Measurements from ENCODE around the gene AKAP13.

Gene AKAP13

GRCh38 chr15:85570336-85570735 is 189.9 kb downstream of the AKAP13 start (continued):
- TF ChIP-seq GLI4 (tag by site-specific recombination; IDR thresholded peaks at IDR 0.05), result no peak

GRCh38 chr15:85571780-85572179 is 191.4 kb downstream of the AKAP13 start:
- TF ChIP-seq PRDM1 (tag by site-specific recombination; IDR thresholded peaks at IDR 0.05) (0 out of 2 replicates have a peak, but pooled peaks have one; percentile 33), ZNF202 (tag by site-specific recombination; IDR thresholded peaks at IDR 0.05; ENCODE audit: borderline replicate concordance) (no peak), ZNF23 (tag by site-specific recombination; IDR thresholded peaks at IDR 0.05; ENCODE audit: borderline replicate concordance) (no peak), ZNF645 (tag by site-specific recombination; IDR thresholded peaks at IDR 0.05) (no peak)
- Histone ChIP-seq H3K4me1 (ENCODE audit: control insufficient read depth, insufficient read depth, low read length) (no peaks in the 10 kb centered on the region), H3K27ac (ENCODE audit: extremely low read depth, low read depth, low read length) (no peak overlapping the region), H3K4me3 (ENCODE audit: low read depth, low read length) (no peak overlapping the region), H3K9me3 (ENCODE audit: control insufficient read depth, insufficient read depth, low read depth, low read length) (no peaks in the 10 kb centered on the region), H3K36me3 (ENCODE audit: control insufficient read depth in 2 of 2, insufficient read depth in 1 of 2, low read length in 2 of 2) (no peaks in the 10 kb centered on the region; a peak in 1 of 3 replicates)
- POLR2A ChIA-PET, result no interaction called here
- CTCF ChIA-PET, result interaction anchor here (0.6 to 1.5 kb wide), 2 partner anchors 67 to 229 kb away, joined by 3 to 8 read pairs; no protein-coding TSS in a partner anchor

- ChIA-PET CTCF (interaction anchor here (0.8 to 1.1 kb wide), 3 partner anchors 9 to 244 kb away, joined by 4 to 7 read pairs (median 4); no protein-coding TSS in a partner anchor), POLR2A (no interaction called here)
- Histone ChIP-seq H3K4me1 (ENCODE audit: control insufficient read depth, insufficient read depth, low read length) (no peaks in the 10 kb centered on the region), H3K27ac (ENCODE audit: extremely low read depth, low read depth, low read length) (no peak overlapping the region), H3K9me3 (ENCODE audit: control insufficient read depth, insufficient read depth, low read depth, low read length) (no peaks in the 10 kb centered on the region), H3K4me3 (ENCODE audit: low read depth, low read length) (no peak overlapping the region), H3K36me3 (ENCODE audit: control insufficient read depth in 2 of 2, insufficient read depth in 1 of 2, low read length in 2 of 2) (peaks cover 0 to 27% of the 10 kb centered on the region in 2 experiments; a peak in 2 of 3 replicates)
- TF ChIP-seq ZNF221 (tag by site-specific recombination; IDR thresholded peaks at IDR 0.05; ENCODE audit: borderline replicate concordance) (no peak), ZBTB1 (tag by site-specific recombination; IDR thresholded peaks at IDR 0.05) (no peak), ZNF184 (tag by site-specific recombination; IDR thresholded peaks at IDR 0.05) (no peak)
These were observed 196.0 kb downstream of the AKAP13 start for GRCh38 chr15:85576392-85576791.

- Histone ChIP-seq H3K27ac (ENCODE audit: extremely low read depth, low read depth, low read length) (no peak overlapping the region), H3K4me1 (ENCODE audit: control insufficient read depth, insufficient read depth, low read length) (peaks cover 3% of the 10 kb centered on the region; the same call in 1 of the 2 replicates), H3K4me3 (ENCODE audit: low read depth, low read length) (no peak overlapping the region), H3K36me3 (ENCODE audit: control insufficient read depth in 2 of 2, insufficient read depth in 1 of 2, low read length in 2 of 2) (peaks cover 0 to 36% of the 10 kb centered on the region in 2 experiments; a peak in 2 of 3 replicates), H3K9me3 (ENCODE audit: control insufficient read depth, insufficient read depth, low read depth, low read length) (no peaks in the 10 kb centered on the region)
- CTCF ChIA-PET, result interaction anchor here (1.1 kb wide), 1 partner anchor 22 kb away, joined by 3 read pairs; no protein-coding TSS in a partner anchor
- POLR2A ChIA-PET, result no interaction called here
- no peak for TF ChIP-seq ATF2 (tag by site-specific recombination; IDR thresholded peaks at IDR 0.05; ENCODE audit: low read depth)
- TF ChIP-seq ZNF580 (tag by site-specific recombination; IDR thresholded peaks at IDR 0.05), result no peak
- TF ChIP-seq ZNF37A (tag by site-specific recombination; IDR thresholded peaks at IDR 0.05), result no peak
- TF ChIP-seq ZNF514 (tag by site-specific recombination; IDR thresholded peaks at IDR 0.05), result no peak
- no peak for TF ChIP-seq ZNF2 (tag by site-specific recombination; IDR thresholded peaks at IDR 0.05)
- TF ChIP-seq ZNF692 (tag by site-specific recombination; IDR thresholded peaks at IDR 0.05), result no peak
- no peak for TF ChIP-seq ZBTB17 (tag by site-specific recombination; IDR thresholded peaks at IDR 0.05)
- TF ChIP-seq ZNF610 (tag by site-specific recombination; IDR thresholded peaks at IDR 0.05; ENCODE audit: borderline replicate concordance), result no peak
- TF ChIP-seq ZNF658 (tag by site-specific recombination; IDR thresholded peaks at IDR 0.05), result no peak
- no peak for TF ChIP-seq KLF17 (tag by site-specific recombination; IDR thresholded peaks at IDR 0.05)
- TF ChIP-seq YY1 (tag by site-specific recombination; IDR thresholded peaks at IDR 0.05), result no peak
These were observed 198.7 kb downstream of the AKAP13 start for GRCh38 chr15:85578941-85579701.

Measured in HEK293 (cell line).